HG03280 (cell line): ENCODE data around the gene SAFB2.
"Not testable (repeated sequence)": the region's sequence is repeated elsewhere in the genome, so short reads cannot be mapped to it uniquely, and the experiment has no call there.

ENCODE experiments used
- ATAC-seq: cut with Tn5 transposase; IDR thresholded peaks from one replicate; pipeline ENCODE4 v1.9.1; 2021; ENCODE audit warnings: mild to moderate bottlenecking, moderate library complexity; ENCODE audit not compliant: unreplicated experiment

SAFB2 gene

GRCh38 chr19:5608766-5609165 lies 13.8 kb downstream of the SAFB2 start:
- not testable (repeated sequence) for ATAC-seq

GRCh38 chr19:5608291-5608690 lies 14.3 kb downstream of the SAFB2 start:
- no peak for ATAC-seq

- ATAC-seq: no peak
Observed at GRCh38 chr19:5607318-5608275, 15.0 kb downstream of the SAFB2 start.

GRCh38 chr19:5605362-5605761 lies 17.2 kb downstream of the SAFB2 start:
- ATAC-seq: no peak

GRCh38 chr19:5603626-5604025 lies 18.9 kb downstream of the SAFB2 start:
- ATAC-seq: no peak

- ATAC-seq: no peak
Observed at GRCh38 chr19:5600797-5601196, 21.8 kb downstream of the SAFB2 start.

- no peak for ATAC-seq
Observed at GRCh38 chr19:5595745-5596144, 26.8 kb downstream of the SAFB2 start.

- no peak for ATAC-seq
Observed at GRCh38 chr19:5595129-5595528, 27.4 kb downstream of the SAFB2 start.

- ATAC-seq: no peak
Observed at GRCh38 chr19:5594521-5594950, 28.0 kb downstream of the SAFB2 start.

GRCh38 chr19:5593343-5594255 lies 29.0 kb downstream of the SAFB2 start:
- no peak for ATAC-seq

GRCh38 chr19:5592531-5593342 lies 29.8 kb downstream of the SAFB2 start:
- ATAC-seq: no peak

- no peak for ATAC-seq
Observed at GRCh38 chr19:5591476-5591875, 31.1 kb downstream of the SAFB2 start.

GRCh38 chr19:5590865-5591154 lies 31.8 kb downstream of the SAFB2 start:
- no peak for ATAC-seq

GRCh38 chr19:5590151-5590864 lies 32.3 kb downstream of the SAFB2 start:
- no peak for ATAC-seq

- no peak for ATAC-seq
Observed at GRCh38 chr19:5588906-5589676, 33.5 kb downstream of the SAFB2 start.

GRCh38 chr19:5588441-5588840 lies 34.1 kb downstream of the SAFB2 start:
- ATAC-seq: no peak

- no peak for ATAC-seq
Observed at GRCh38 chr19:5587661-5588060, 34.9 kb downstream of the SAFB2 start.

- no peak for ATAC-seq
Observed at GRCh38 chr19:5587071-5587455, 35.5 kb downstream of the SAFB2 start.

GRCh38 chr19:5586300-5587070 lies 36.1 kb downstream of the SAFB2 start:
- ATAC-seq: no peak
